Central memory CD8-positive, alpha-beta T cell (primary cell): ENCODE measurements around the gene PPFIBP1.
"Not testable (repeated sequence)": the region's sequence is repeated elsewhere in the genome, so short reads cannot be mapped to it uniquely, and the experiment has no call there.

Experiments used
- ATAC-seq: fragments of 150-1000 bp; cut with Tn5 transposase; replicated peaks from 2 replicates; pipeline ENCODE4 v1.10.0; 2022; ENCODE audit warnings: mild to moderate bottlenecking, moderate FRiP score, moderate number of reproducible peaks; ENCODE audit not compliant: poor library complexity, severe bottlenecking; ENCODE audit errors: extremely low read depth
- DNase-seq, 2 donors: peaks; one replicate each; pipeline ENCODE4 v3.0.0; 2021; ENCODE audit warnings: low spot score in 2 of 2
- H3K27ac Mint-ChIP-seq: one replicate; pipeline ENCODE4 v1.8.0; 2022; ENCODE audit warnings: low read depth, mild to moderate bottlenecking, moderate library complexity, mixed read lengths
- H3K27me3 Mint-ChIP-seq: one replicate; pipeline ENCODE4 v1.8.0; 2022; ENCODE audit warnings: mixed read lengths
- H3K36me3 Mint-ChIP-seq: one replicate; pipeline ENCODE4 v1.8.0; 2022; ENCODE audit warnings: mild to moderate bottlenecking, moderate library complexity, mixed read lengths; ENCODE audit not compliant: insufficient read depth
- H3K4me1 Mint-ChIP-seq: one replicate; pipeline ENCODE4 v1.8.0; 2022; ENCODE audit warnings: mixed read lengths
- H3K4me3 Mint-ChIP-seq: one replicate; pipeline ENCODE4 v1.8.0; 2022; ENCODE audit warnings: mild to moderate bottlenecking, moderate library complexity, mixed read lengths
- H3K9me3 Mint-ChIP-seq: one replicate; pipeline ENCODE4 v1.8.0; 2022; ENCODE audit warnings: mixed read lengths

The PPFIBP1 gene

DNA sequence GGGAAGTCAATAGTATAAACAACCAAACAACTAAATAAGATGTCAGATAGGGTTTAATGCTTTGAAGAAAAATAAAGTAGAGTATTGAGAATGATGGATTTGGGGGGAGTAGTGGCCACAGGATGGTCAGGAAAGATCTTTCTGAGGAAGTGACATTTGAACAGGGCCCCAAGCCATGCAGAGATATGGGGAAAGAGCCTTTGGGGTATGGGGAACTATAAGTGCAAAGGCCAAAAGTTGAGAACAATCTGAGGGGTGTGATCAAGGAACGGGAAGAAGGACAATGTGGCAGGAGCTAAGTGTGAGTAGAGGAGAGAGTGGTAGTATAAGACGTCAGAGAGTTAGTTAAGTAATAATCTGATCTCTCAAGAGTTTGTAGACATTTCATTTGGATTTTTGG is 188.0 kb downstream of the PPFIBP1 start:
- H3K36me3 Mint-ChIP-seq = peaks cover 20% of the 10 kb centered on the region
- ATAC-seq (no peak), DNase-seq (no peak)
- H3K4me1 Mint-ChIP-seq = peaks cover 24% of the 10 kb centered on the region
- H3K9me3 Mint-ChIP-seq = no peaks in the 10 kb centered on the region
- peak overlapping the region; percentile 92 for H3K27ac Mint-ChIP-seq
- H3K4me3 Mint-ChIP-seq = peak overlapping the region; percentile 91
- H3K27me3 Mint-ChIP-seq = no peaks in the 10 kb centered on the region

DNA sequence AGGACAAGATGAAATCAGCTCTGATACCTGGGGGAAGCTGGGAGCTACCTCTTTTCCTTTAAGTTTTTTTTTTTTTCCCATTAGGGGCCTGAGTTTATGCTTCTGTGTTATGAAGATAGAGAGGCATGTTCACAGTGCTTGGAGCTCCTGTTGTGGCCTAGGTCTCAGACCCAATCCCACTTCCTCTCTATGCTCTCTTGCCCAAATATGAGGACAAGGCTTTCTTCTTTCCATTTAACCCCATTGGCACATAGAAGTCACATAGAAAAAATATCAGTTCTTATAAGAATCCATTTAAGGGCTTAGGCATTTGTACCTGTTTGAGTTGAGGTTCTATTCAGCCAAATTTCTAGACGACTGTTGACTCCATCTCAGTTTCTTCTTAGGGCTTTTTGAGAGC is 199.2 kb downstream of the PPFIBP1 start:
- Mint-ChIP-seq H3K4me3 (no peak overlapping the region), H3K36me3 (peaks cover 44% of the 10 kb centered on the region), H3K27ac (no peak overlapping the region), H3K4me1 (no peaks in the 10 kb centered on the region), H3K27me3 (no peaks in the 10 kb centered on the region), H3K9me3 (no peaks in the 10 kb centered on the region)
- ATAC-seq = no peak
- no peak for DNase-seq

DNA sequence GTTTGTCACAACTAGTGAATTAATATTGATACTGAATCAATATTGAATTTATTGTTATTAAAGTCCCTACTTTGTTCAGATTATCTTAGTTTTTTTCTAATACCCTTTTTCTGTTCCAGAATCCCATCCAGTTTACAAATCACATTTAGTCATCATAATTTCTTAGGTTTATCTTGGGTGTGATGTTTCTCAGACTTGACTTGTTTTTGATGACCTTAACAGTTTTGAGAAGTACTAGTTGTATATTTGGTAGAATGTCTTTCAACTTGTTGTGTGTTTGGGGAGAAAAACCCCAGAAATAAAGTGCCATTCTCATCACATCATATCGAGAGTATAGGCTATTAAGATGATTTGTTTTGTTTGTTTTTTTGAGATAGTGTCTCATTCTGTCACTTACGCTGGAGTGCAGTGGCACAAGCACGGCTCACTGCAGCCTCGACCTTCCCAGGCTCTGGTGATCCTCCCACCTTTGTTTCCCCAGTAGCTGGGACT is 206.1 kb downstream of the PPFIBP1 start:
- no peaks in the 10 kb centered on the region for H3K9me3 Mint-ChIP-seq
- no peaks in the 10 kb centered on the region for H3K4me1 Mint-ChIP-seq
- no peak overlapping the region for H3K27ac Mint-ChIP-seq
- no peaks in the 10 kb centered on the region for H3K27me3 Mint-ChIP-seq
- no peak overlapping the region for H3K4me3 Mint-ChIP-seq
- DNase-seq = no peak
- H3K36me3 Mint-ChIP-seq = peaks cover 33% of the 10 kb centered on the region
- no peak for ATAC-seq

DNA sequence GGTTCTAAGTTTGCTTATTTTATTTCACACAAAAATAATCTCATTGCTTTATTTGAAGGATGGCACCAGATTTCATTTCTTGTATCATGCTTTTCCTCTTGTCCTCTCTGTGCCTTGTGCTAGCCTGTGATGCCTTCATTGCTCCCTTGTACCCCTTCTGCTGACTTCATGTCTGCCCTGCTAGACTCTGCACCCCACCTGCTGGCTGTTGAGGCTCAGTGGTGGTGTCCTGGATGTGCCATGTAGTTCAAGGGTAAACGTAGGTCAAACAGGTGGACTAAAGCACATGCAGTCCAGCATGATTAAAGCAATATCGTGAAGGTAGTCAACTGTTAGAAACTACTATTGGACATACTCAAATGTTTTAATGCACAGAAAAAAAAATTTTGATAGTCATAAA is 208.3 kb downstream of the PPFIBP1 start:
- peaks cover 26% of the 10 kb centered on the region for H3K36me3 Mint-ChIP-seq
- no peak overlapping the region for H3K4me3 Mint-ChIP-seq
- no peaks in the 10 kb centered on the region for H3K4me1 Mint-ChIP-seq
- no peak overlapping the region for H3K27ac Mint-ChIP-seq
- H3K27me3 Mint-ChIP-seq = no peaks in the 10 kb centered on the region
- no peaks in the 10 kb centered on the region for H3K9me3 Mint-ChIP-seq
- ATAC-seq = no peak
- no peak for DNase-seq

DNA sequence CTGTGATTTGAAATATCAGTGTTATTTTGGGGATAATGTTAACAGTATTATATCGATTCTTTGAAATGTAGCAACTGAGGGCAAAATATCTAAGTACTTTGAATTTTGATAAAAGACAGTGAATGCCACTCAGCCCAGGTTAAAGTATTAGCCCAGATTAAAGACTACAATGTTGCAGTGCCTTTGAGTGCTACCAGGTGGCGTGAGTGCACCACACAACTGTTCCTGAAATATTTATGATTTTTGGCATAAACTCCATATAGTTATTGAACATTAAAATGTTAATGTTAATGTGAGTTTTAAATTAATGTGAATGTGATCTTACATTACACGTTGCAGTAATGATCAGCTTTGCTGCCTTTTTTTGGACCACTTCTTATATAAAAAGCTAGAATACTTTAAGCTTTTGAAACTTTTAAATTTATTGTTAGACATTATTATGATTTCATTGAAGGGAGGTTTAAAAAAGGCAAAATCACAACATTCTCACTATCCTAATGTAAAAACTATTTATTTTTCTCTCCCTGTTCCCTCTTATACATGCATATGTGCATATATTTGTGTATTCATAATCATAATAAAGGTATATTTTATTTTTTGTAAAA is 209.1 kb downstream of the PPFIBP1 start:
- no peak overlapping the region for H3K4me3 Mint-ChIP-seq
- H3K27me3 Mint-ChIP-seq = no peaks in the 10 kb centered on the region
- peak; percentile 56 for ATAC-seq
- H3K9me3 Mint-ChIP-seq = no peaks in the 10 kb centered on the region
- no peak overlapping the region for H3K27ac Mint-ChIP-seq
- no peak for DNase-seq
- H3K4me1 Mint-ChIP-seq = no peaks in the 10 kb centered on the region
- peaks cover 29% of the 10 kb centered on the region for H3K36me3 Mint-ChIP-seq

DNA sequence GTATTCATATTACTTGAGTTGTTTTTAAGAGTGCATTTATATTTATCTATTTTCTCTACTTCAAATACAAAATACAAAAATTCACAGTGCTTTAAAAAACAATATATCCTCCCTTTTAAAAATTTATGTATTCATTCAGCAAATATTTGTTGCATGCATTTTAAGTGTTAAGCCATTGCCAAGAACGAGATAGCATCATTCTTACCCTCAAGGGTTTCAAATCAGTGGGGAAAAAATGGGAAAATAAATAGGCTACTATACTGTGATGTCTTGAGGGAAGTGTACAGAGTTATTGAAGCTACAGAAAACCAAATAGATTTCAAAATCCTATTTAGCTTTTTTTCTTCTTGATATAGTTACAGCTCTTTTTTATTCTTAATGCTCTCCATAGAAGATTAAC is 209.8 kb downstream of the PPFIBP1 start:
- Mint-ChIP-seq H3K4me1 (no peaks in the 10 kb centered on the region), H3K27me3 (no peaks in the 10 kb centered on the region), H3K9me3 (no peaks in the 10 kb centered on the region), H3K27ac (no peak overlapping the region), H3K36me3 (peaks cover 31% of the 10 kb centered on the region), H3K4me3 (no peak overlapping the region)
- DNase-seq (no peak), ATAC-seq (no peak)

DNA sequence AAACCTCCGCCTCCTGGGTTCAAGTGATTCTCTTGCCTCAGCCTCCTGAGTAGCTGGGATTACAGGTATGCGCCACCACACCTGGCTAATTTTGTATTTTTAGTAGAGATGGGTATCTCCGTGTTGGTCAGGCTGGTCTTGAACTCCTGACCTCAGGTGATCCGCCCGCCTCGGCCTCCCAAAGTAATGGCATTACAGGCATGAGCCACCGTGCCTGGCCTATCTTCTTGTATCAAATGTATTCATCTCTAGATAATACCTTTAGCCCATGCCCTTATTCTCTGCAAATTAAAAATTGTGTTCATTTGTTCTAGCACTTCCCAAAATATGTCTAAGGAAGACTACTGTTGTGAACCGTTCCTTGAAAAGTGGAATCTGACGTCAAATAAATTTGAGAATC is 210.3 kb downstream of the PPFIBP1 start:
- H3K27ac Mint-ChIP-seq, H3K4me1 Mint-ChIP-seq, ATAC-seq, H3K27me3 Mint-ChIP-seq, H3K4me3 Mint-ChIP-seq, H3K9me3 Mint-ChIP-seq, DNase-seq: not testable (repeated sequence)
- peaks cover 36% of the 10 kb centered on the region for H3K36me3 Mint-ChIP-seq

DNA sequence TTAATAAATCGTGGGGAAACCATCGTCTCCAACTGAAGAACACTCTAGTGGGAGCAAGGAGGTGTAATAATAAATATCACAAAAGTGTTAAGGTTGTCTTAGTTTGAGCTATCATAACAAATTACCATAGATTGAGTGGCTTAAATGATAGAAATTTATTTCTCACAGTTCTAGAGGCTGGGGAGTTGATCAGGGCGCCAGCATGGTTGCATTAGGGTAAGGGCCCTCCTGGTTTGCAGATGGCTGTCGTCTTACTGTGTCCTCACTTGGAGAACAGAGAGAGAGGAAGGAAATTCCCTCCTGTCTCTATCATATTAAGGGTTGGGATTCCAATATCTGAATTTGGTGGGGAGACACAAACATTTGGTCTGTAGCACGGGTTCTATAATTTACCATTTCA is 219.6 kb downstream of the PPFIBP1 start:
- H3K9me3 Mint-ChIP-seq = no peaks in the 10 kb centered on the region
- no peak overlapping the region for H3K27ac Mint-ChIP-seq
- H3K36me3 Mint-ChIP-seq = peaks cover 34% of the 10 kb centered on the region
- peaks cover 6% of the 10 kb centered on the region for H3K4me1 Mint-ChIP-seq
- no peak overlapping the region for H3K4me3 Mint-ChIP-seq
- ATAC-seq = no peak
- no peak for DNase-seq
- no peaks in the 10 kb centered on the region for H3K27me3 Mint-ChIP-seq
